Measurements from ENCODE around the gene SV2C. TPM values are rescaled to one million over a fixed set of nuclear protein-coding genes. Genes with fewer than 3 reads are reported as not detected.

SV2C gene
- total RNA-seq, 1 donor from 2014 or later: not detected

GRCh38 chr5:76400466-76400865 lies 317.3 kb downstream of the SV2C start:
- H3K4me3 ChIP-seq (ENCODE audit: low read depth, low read length): no peak overlapping the region
- TF ChIP-seq, protein P1, sequence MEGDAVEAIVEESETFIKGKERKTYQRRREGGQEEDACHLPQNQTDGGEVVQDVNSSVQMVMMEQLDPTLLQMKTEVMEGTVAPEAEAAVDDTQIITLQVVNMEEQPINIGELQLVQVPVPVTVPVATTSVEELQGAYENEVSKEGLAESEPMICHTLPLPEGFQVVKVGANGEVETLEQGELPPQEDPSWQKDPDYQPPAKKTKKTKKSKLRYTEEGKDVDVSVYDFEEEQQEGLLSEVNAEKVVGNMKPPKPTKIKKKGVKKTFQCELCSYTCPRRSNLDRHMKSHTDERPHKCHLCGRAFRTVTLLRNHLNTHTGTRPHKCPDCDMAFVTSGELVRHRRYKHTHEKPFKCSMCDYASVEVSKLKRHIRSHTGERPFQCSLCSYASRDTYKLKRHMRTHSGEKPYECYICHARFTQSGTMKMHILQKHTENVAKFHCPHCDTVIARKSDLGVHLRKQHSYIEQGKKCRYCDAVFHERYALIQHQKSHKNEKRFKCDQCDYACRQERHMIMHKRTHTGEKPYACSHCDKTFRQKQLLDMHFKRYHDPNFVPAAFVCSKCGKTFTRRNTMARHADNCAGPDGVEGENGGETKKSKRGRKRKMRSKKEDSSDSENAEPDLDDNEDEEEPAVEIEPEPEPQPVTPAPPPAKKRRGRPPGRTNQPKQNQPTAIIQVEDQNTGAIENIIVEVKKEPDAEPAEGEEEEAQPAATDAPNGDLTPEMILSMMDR (conservative IDR thresholded peaks at IDR 0.05; ENCODE audit: low read depth, low read length): no peak
- DNase-seq (ENCODE audit: low read depth): no peak

DNA sequence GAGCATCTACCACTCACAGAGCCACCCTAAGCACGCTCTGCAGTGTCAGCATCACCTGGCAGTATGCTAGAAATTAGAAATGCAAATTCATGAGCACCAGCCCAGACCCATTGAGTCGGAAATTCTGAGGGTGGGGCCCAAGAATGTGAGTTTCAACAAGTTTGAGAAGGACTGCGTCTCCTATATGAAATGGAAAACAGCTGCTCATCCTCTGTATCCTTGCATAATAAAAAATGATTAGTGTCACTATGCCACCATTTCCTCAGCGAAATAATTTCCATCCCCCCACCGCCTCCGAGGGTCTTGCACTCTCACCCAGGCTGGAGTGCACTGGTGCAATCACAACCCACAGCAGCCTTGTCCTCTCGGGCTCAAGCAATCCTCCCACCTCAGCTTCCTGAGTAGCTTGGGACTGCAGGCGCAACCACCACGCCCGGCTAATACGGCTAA lies 318.6 kb downstream of the SV2C start:
- no peak for DNase-seq (ENCODE audit: low read depth)
- no peak overlapping the region for H3K4me3 ChIP-seq (ENCODE audit: low read depth, low read length)
- TF ChIP-seq, protein P1 (conservative IDR thresholded peaks at IDR 0.05; ENCODE audit: low read depth, low read length): no peak

DNA sequence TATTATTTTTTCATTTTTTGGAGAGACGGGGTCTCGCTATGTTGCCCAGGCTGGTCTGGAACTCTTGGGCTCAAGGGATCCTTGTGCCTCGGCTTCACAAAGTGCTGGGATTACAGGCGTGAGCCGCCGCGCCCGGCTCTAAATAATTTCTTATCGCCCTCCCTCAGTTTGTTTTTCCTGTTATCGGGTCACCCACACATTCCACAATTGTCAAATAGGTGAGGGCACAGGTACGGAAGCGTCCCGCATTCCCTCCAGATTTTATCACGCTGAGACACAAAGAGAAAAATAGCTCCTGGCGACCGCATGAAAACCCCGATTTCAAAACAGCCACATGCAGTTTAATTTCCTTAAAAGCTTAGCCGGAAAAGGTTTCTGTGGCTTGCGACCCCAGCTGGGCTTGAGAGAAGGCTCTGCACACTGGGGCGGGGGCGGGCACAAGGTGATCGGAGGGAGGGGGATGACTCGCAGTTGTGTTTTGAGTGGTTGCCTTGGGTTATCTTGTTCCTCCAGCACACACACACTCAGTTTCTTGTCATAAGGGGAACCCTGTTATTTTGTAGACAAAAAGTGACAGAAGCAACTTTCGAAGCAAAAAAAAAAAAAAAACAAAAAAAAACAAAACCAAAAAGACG lies 319.2 kb downstream of the SV2C start:
- TF ChIP-seq, protein P1 (conservative IDR thresholded peaks at IDR 0.05; ENCODE audit: low read depth, low read length): no peak
- DNase-seq (ENCODE audit: low read depth): no peak
- H3K4me3 ChIP-seq (ENCODE audit: low read depth, low read length): peak overlapping the region; percentile 63

GRCh38 chr5:76402886-76403765 lies 319.9 kb downstream of the SV2C start, which contains the start of gene IQGAP2:
Gene IQGAP2, plus strand, starts transcription at chr5:76403285. Its CDS starts 261 bp downstream, at chr5:76403546.
- peak within 1 kb of the TSS; percentile 63 for H3K4me3 ChIP-seq (ENCODE audit: low read depth, low read length)
- TF ChIP-seq, protein P1 (conservative IDR thresholded peaks at IDR 0.05; ENCODE audit: low read depth, low read length): peak; percentile 52
- DNase-seq (ENCODE audit: low read depth): no peak
